Activated naive CD4-positive, alpha-beta T cell treated with anti-CD3 and anti-CD28 coated beads, Interleukin-2, amount 50 U/mL, for 72 hours (primary cell): ENCODE data around the gene KIF16B. TPM values are rescaled to one million over a fixed set of nuclear protein-coding genes. Genes with fewer than 3 reads are reported as not detected.
A peak's percentile ranks its signal among the peaks of the same experiment; 100 is the strongest.
"Not testable (repeated sequence)": the region's sequence is repeated elsewhere in the genome, so short reads cannot be mapped to it uniquely, and the experiment has no call there.

Source experiments
- ATAC-seq, 2 donors: fragments of 150-1000 bp; cut with Tn5 transposase; 2 replicates each; pipeline ENCODE4 v1.10.0; 2021; ENCODE audit warnings: mild to moderate bottlenecking in 2 of 2, moderate library complexity in 2 of 2
- DNase-seq, 2 donors: peaks; one replicate each; pipeline ENCODE4 v3.0.0; 2021 to 2022; ENCODE audit warnings: low spot score in 2 of 2
- H3K27ac Mint-ChIP-seq, 2 donors: one replicate each; pipeline ENCODE4 v1.8.0; 2022; ENCODE audit warnings: mild to moderate bottlenecking in 2 of 2, mixed read lengths in 2 of 2
- H3K36me3 Mint-ChIP-seq, 2 donors: one replicate each; pipeline ENCODE4 v1.8.0; 2022; ENCODE audit warnings: mixed read lengths in 2 of 2
- H3K9me3 Mint-ChIP-seq, 2 donors: one replicate each; pipeline ENCODE4 v1.8.0; 2022; ENCODE audit warnings: mixed read lengths in 2 of 2
- total RNA-seq, 2 donors: library from RNA; stranded (reverse); gene quantifications; one replicate each; pipeline ENCODE4 v1.2.3, GENCODE V29; 2022

The KIF16B gene
- total RNA-seq, 2 donors from 2014 or later, result 8.3 to 8.9 TPM

DNA sequence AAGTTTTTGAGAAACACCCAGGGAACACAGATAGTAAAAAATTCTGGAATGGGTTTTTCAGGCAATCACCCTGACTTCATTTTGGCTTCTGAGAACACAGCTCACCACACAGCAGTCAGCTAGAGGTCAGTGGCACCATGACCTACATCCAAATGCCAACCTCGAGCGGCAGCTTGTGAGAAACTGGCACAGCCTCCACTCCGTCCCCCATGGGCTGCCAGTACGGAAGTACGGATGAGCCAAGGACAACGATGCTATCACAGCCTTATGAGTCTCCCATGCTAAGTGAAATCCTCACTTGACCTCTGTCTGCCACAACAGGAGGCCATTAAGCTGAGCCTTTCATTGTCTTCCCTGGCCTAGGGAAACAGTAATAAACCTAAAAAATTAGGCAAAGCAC lies 32.0 kb downstream of the KIF16B start:
- H3K36me3 Mint-ChIP-seq, result peaks cover 0 to 6% of the 10 kb centered on the region in 2 donors
- ATAC-seq (no peak), DNase-seq (no peak)
- peaks cover 0 to 5% of the 10 kb centered on the region in 2 donors for H3K9me3 Mint-ChIP-seq
- no peak overlapping the region for H3K27ac Mint-ChIP-seq

- no peak for DNase-seq
- Mint-ChIP-seq H3K9me3 (peaks cover 0 to 5% of the 10 kb centered on the region in 2 donors), H3K36me3 (peaks cover 0 to 6% of the 10 kb centered on the region in 2 donors)
These were observed 33.8 kb downstream of the KIF16B start for GRCh38 chr20:16539280-16540021.

DNA sequence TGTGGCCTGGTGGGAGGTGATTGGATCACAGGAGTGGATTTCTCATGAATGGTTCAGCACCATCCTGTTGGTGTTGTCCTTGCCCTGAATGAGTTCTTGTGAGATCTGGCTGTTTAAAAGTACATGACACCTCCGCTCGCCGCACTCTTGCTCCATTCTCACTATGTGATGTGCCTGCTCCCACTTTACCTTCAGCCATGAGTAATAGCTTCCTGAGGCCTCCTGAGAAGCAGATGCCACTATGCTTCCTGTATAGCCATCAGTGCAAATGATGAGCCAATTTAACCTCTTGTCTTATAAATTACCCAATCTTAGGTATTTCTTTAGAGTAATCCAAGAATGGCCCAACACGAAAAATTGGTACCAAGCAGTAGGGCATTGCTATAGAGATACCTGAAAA lies 34.5 kb downstream of the KIF16B start:
- Mint-ChIP-seq H3K27ac (no peak overlapping the region), H3K36me3 (peaks cover 0 to 6% of the 10 kb centered on the region in 2 donors), H3K9me3 (peaks cover 0 to 5% of the 10 kb centered on the region in 2 donors)
- peak in 1 of 2 donors; percentile 55 for ATAC-seq
- DNase-seq, result no peak

More at GRCh38 chr20:16539280-16540021, 33.8 kb downstream of the KIF16B start:
- H3K27ac Mint-ChIP-seq, result no peak overlapping the region
- no peak for ATAC-seq

DNA sequence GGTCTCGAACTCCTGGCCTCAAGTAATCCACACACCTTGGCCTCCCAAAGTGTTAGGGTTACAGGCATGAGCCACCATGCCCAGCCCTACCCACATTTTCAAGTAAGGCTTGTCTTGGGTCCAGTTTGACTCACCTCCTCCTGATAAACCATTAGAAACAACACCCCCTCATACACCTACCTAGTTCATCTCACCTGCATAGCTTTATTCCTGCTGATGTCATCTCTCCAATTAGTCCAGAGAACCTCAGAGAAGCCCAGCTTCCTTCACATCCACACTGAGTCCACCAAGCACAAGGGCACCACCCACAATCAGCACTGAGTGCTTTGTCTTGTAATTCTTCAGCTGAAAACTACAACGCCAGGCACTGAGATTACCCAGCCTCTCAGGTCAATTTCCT lies 35.3 kb downstream of the KIF16B start:
- no peak for DNase-seq
- H3K27ac Mint-ChIP-seq, result no peak overlapping the region
- no peak for ATAC-seq
- peaks cover 0 to 5% of the 10 kb centered on the region in 2 donors for H3K9me3 Mint-ChIP-seq
- H3K36me3 Mint-ChIP-seq, result peaks cover 0 to 6% of the 10 kb centered on the region in 2 donors

DNA sequence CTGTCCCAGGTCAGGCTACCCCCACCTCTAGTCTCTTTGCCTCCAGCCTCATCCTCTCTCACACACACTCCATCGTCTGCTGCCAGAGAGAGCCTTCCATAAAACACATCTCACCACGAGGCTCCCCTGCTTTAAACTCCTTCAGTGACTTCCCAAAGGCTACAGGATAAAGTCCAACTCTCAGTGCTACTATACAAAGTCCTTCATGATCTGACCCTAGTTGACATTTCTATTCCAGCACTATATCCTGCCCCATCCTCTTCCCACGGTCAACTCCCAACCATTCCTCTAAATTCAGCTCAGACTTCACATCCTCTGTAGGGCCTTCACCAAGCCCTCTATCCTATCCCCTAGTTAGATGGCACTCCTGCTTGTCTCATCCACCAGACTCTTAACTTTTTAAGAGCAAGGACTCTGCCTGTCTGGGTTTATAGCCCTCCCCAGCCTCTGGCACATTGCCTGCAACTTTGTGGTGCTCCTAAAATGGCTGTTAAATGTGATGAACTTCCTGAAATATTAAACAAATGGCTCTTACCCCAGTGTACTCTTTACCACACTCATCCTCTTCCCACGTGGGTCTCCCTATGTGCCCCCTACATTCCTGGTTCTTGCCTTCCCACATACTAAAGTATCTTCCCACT lies 36.1 kb downstream of the KIF16B start:
- Mint-ChIP-seq H3K36me3 (peaks cover 0 to 6% of the 10 kb centered on the region in 2 donors), H3K9me3 (peaks cover 0 to 5% of the 10 kb centered on the region in 2 donors), H3K27ac (peak overlapping the region in 1 of 2 donors; percentile 5)
- ATAC-seq, result no peak
- no peak for DNase-seq

DNA sequence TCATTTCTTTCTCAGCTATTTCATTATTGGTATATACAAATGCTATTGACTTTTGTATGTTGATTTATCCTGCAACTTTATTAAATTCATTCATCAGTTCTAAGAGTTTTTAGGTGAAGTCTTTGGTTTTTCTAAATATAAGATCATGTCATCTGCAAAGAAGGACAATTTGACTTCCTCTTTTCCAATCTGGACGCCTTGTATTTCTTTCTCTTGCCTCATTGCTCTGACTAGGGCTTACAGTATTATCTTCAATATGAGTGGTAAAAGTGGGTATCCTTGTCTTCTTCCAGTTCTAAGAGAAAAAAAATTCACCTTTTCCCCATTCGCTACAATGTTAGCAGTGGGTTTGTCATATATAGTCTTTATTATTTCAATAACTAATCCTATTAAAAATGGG lies 38.0 kb downstream of the KIF16B start:
- no peak for DNase-seq
- no peak for ATAC-seq
- peaks cover 0 to 5% of the 10 kb centered on the region in 2 donors for H3K9me3 Mint-ChIP-seq
- no peak overlapping the region for H3K27ac Mint-ChIP-seq
- peaks cover 0 to 6% of the 10 kb centered on the region in 2 donors for H3K36me3 Mint-ChIP-seq

DNA sequence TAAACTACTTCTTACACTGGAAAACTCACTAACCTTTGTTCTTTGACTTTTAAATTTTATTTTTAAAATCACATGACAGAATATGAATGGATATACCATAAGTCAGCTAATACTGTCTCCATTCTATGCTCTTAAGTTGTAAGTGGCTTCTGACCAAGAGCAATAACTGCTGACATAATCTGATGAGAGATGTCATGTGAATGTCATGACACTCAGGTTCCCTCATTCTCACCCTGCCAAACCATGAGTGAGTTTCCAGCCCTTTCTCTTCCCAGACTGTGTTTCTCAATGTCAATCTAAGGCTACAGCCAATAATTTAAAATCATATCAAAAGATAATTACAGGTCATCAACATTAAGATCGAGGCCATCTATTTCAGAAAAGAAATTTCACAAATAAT lies 39.7 kb downstream of the KIF16B start:
- DNase-seq, result no peak
- Mint-ChIP-seq H3K9me3 (no peaks in the 10 kb centered on the region), H3K36me3 (peaks cover 0 to 3% of the 10 kb centered on the region in 2 donors), H3K27ac (no peak overlapping the region)
- ATAC-seq, result no peak

GRCh38 chr20:16531485-16531884 lies 41.8 kb downstream of the KIF16B start:
- H3K36me3 Mint-ChIP-seq, result peaks cover 5 to 14% of the 10 kb centered on the region in 2 donors

GRCh38 chr20:16530201-16530681 lies 43.0 kb downstream of the KIF16B start:
- no peak for DNase-seq
- no peak for ATAC-seq
- H3K36me3 Mint-ChIP-seq, result peaks cover 12 to 16% of the 10 kb centered on the region in 2 donors
- no peak overlapping the region for H3K27ac Mint-ChIP-seq
- H3K9me3 Mint-ChIP-seq, result no peaks in the 10 kb centered on the region

More at GRCh38 chr20:16531485-16531884, 41.8 kb downstream of the KIF16B start:
- ATAC-seq, result no peak
- Mint-ChIP-seq H3K27ac (no peak overlapping the region), H3K9me3 (no peaks in the 10 kb centered on the region)
- no peak for DNase-seq

- no peak overlapping the region for H3K27ac Mint-ChIP-seq
- DNase-seq (no peak), ATAC-seq (no peak)
- H3K36me3 Mint-ChIP-seq, result peaks cover 20 to 22% of the 10 kb centered on the region in 2 donors
- H3K9me3 Mint-ChIP-seq, result no peaks in the 10 kb centered on the region
These were observed 45.2 kb downstream of the KIF16B start for GRCh38 chr20:16528078-16528477.

DNA sequence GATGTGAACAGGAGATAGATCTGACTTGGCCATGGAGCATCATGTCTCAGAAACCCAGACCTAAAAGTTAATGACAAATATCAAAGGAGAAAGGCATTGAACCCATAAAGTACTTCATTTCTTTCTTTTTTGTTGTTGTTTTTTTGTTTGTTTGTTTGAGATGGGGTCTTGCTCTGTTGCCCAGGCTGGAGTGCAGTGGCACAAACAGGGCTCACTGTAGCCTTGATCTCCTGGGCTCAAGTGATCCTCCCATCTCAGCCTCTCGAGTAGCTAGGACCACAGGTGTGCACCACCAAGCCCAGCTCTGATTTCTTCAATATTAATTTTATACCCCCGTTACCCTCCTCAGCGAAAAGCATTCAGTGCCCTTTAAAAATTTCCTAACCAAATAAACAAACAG lies 45.8 kb downstream of the KIF16B start:
- Mint-ChIP-seq H3K9me3 (no peaks in the 10 kb centered on the region), H3K36me3 (peaks cover 22 to 26% of the 10 kb centered on the region in 2 donors), H3K27ac (no peak overlapping the region)
- no peak for DNase-seq
- ATAC-seq, result no peak

DNA sequence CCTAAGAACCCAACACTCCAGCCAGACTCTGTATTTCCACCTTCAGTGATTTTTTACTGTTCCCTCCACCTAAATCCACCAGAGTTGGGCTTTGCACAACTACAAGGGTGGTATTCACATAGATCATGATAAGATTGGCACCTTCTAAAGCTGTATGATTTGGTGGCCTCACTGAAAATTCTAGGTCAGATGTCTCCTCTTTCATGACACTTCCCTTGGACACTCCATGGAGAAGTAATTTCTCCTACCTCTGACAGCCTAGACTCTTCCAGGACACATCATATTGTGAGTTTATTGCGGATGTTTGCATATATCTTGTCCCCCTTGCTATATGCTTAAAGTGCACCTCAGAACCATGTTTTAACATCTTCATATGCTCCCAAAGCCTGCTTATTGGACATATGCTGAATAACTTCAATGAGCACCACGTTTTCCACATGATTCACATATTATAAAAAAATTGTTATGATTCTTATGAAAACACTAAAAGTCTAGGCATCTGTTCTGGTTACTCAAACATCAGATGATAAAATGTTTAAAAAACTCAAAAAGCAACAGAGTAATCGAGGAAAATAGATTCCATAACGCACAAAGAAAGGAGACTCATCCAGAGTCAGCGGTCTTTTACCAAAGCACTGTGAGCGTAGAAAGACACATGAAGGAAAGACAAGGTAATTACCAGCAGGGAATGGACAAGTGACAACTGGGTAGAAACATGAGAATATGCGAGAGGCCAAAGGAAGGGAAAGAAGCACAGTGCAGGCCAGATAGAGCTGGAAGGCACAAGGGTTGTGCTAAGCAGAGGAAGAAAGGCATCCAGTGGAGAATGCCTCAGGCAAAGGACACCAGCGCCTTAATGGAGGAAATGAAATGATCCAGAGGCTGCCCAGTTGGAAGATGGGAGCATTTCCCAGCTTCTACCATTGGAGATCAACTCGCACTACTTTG lies 46.5 kb downstream of the KIF16B start:
- no peak for DNase-seq
- Mint-ChIP-seq H3K9me3 (no peaks in the 10 kb centered on the region), H3K36me3 (peaks cover 22 to 27% of the 10 kb centered on the region in 2 donors), H3K27ac (no peak overlapping the region)
- ATAC-seq, result no peak

DNA sequence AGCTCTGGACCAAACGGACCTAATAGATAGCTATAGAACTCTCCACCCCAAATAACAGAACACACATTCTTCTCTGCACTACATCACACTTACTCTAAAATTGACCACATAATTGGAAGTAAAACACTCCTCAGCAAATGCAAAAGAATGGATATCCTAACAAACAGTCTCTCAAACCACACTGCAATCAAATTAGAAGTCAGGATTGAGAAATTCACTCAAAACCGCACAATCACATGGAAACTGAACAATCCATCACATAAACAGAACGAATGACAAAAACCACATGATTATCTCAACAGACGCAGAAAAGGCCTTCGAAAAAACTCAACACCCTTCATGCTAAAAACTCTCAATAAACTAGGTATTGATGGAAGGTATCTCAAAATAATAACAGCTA lies 50.6 kb downstream of the KIF16B start:
- H3K9me3 Mint-ChIP-seq, result not testable (repeated sequence)

DNA sequence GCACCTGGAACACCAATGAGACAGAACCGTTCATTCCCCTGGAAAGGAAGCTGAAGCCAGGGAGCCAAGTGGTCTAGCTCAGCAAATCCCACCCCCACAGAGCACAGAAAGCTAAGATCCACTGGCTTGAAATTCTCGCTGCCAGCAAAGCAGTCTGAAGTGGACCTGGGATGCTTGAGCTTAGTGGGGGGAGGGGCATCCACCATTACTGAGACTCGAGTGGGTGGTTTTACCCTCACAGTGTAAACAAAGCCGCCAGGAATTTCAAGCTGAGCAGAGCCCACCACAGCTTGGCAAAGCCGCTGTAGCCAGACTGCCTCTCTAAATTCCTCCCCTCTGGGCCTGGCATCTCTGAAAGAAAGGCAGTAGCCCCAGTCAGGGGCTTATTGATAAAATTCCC lies 53.1 kb downstream of the KIF16B start:
- H3K36me3 Mint-ChIP-seq, result peaks cover 10 to 11% of the 10 kb centered on the region in 2 donors
- no peak for DNase-seq
- no peak overlapping the region for H3K27ac Mint-ChIP-seq
- no peak for ATAC-seq
- no peaks in the 10 kb centered on the region for H3K9me3 Mint-ChIP-seq

More for the DNA sequence above, 50.6 kb downstream of the KIF16B start:
- not testable (repeated sequence) for DNase-seq, ATAC-seq, H3K27ac Mint-ChIP-seq
- H3K36me3 Mint-ChIP-seq, result peaks cover 17 to 18% of the 10 kb centered on the region in 2 donors

DNA sequence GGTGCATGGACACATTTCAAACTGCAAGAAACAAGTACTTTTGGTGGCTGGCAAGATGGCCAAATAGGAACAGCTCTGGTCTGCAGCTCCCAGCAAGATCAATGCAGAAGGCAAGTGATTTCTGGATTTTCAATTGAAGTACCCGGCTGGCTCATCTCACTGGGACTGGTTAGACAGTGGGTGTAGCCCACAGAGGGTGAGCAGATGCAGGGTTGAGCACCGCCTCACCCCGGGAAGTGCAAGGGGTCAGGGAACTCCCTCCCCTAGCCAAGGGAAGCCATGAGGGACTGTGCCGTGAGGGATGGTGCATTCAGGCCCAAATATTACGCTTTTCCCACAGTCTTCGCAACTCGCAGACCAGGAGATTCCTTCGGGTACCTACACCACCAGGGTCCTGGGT lies 53.6 kb downstream of the KIF16B start:
- not testable (repeated sequence) for H3K27ac Mint-ChIP-seq, ATAC-seq, H3K9me3 Mint-ChIP-seq, DNase-seq
- peaks cover 5 to 11% of the 10 kb centered on the region in 2 donors for H3K36me3 Mint-ChIP-seq

GRCh38 chr20:16518784-16519084 lies 54.5 kb downstream of the KIF16B start:
- ATAC-seq (no peak), DNase-seq (no peak)
- H3K36me3 Mint-ChIP-seq, result peaks cover 0 to 11% of the 10 kb centered on the region in 2 donors
- no peaks in the 10 kb centered on the region for H3K9me3 Mint-ChIP-seq
- H3K27ac Mint-ChIP-seq, result peak overlapping the region in 1 of 2 donors; percentile 94
